ENCODE data around the gene ASPM.

The ASPM gene, protein sequence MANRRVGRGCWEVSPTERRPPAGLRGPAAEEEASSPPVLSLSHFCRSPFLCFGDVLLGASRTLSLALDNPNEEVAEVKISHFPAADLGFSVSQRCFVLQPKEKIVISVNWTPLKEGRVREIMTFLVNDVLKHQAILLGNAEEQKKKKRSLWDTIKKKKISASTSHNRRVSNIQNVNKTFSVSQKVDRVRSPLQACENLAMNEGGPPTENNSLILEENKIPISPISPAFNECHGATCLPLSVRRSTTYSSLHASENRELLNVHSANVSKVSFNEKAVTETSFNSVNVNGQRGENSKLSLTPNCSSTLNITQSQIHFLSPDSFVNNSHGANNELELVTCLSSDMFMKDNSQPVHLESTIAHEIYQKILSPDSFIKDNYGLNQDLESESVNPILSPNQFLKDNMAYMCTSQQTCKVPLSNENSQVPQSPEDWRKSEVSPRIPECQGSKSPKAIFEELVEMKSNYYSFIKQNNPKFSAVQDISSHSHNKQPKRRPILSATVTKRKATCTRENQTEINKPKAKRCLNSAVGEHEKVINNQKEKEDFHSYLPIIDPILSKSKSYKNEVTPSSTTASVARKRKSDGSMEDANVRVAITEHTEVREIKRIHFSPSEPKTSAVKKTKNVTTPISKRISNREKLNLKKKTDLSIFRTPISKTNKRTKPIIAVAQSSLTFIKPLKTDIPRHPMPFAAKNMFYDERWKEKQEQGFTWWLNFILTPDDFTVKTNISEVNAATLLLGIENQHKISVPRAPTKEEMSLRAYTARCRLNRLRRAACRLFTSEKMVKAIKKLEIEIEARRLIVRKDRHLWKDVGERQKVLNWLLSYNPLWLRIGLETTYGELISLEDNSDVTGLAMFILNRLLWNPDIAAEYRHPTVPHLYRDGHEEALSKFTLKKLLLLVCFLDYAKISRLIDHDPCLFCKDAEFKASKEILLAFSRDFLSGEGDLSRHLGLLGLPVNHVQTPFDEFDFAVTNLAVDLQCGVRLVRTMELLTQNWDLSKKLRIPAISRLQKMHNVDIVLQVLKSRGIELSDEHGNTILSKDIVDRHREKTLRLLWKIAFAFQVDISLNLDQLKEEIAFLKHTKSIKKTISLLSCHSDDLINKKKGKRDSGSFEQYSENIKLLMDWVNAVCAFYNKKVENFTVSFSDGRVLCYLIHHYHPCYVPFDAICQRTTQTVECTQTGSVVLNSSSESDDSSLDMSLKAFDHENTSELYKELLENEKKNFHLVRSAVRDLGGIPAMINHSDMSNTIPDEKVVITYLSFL (N-terminal part only)

DNA sequence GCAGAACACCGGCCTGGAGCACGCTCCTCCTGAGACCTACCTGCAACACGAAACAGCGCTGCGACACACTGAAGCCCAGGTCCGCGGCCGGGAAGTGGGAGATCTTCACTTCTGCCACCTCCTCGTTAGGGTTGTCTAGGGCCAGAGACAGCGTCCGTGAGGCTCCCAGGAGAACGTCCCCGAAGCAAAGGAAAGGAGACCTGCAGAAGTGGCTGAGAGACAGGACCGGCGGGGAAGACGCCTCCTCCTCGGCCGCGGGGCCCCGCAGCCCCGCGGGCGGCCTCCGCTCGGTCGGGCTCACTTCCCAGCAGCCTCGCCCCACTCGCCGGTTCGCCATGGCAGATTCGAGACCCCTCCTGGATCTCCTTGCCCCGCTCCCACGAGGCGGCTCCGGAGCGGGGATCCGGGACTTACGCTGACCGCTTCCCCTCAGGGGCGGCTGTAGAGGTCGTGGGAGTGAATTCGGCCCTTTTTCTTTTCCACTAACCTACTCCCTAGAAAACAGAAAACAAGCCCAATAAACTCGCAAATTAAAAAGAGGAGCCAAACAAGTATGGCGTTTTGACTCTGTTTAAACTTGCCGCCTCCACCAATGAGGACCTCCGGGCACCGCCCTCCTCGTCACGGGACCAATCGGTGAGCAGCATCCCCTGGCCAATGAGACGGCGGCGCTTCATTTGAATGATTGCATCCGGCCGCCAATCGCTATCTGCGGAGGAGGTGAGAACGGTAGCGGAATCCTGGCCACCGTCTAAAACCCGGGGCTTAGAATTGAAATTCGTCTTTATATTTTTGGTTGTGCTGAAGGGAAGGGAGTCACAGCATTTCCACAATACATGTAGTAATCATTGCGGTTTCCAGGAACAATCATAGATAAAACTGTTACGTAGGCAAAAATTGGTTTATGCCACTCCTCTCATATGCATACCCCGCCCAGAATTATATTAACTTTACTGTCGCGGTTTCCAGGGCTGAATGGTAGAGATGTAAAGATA lies at the start of gene ASPM:
TSS of gene ASPM (minus strand) at position 569 of the 995 bp plus-strand sequence. CDS start at position 337, 232 bp downstream.
- peak; percentile 88 to 94 (median 91) for DNase-seq

DNA sequence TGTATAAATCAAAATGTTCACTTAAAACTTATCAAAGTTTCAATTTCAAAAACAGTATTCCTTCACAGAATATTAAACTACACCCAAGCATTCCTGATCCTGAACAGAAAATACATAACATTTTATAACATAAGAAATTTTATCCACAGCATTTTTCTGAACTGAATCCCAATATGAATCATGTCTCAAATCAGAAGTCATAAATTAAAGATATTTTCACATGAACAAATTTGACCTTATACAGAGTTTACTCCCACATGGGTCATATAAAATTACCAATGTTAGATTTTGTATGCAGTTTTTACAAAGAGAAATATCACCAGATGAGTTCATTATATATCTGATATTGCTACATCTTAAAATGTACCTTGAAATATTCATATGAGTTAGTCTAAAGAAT lies 48.6 kb upstream of the ASPM start:
- DNase-seq: no peak

DNA sequence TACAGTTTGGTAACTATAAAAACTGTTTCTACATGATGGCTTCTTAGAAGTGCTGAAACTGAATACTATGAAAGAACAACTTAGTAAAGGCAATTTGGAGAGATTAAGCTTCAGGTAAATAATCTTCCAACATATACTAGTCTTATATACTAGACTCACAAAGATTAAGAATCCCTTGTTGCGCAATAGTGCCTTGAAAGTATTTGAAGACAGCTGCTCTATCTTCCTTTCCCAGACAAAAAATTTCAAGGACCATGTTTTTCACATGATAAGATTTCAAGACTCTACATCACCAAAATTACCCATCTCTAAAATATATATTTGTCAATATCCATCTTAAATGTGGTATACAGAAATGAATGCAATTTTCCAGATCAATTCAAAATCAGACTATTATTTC lies 37.7 kb upstream of the ASPM start:
- DNase-seq: no peak

DNA sequence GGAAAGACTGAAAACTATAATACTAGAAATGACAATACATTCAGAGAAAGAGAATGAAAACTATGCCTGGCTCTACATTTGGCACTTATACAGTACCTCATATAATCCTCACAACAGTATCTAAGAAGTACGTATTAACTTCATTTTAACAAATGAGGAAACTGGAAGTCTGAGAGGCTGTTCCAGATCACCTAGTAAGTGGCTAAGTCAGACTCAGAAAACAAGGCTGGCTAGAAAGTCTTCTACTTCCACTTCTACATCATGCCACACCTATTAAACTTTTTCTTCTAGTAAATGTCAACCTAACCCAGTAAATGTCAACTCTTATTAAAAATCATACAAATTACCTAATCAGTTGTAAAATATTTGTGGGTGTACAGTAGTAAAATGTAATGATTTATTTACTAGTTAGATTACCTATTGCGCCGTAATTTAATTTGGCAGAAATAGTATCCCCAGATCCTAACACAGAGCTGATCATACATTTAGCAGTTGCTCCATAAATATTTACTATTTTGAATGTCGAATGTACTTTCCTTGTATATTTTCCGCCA lies 36.8 kb upstream of the ASPM start:
- no peak for DNase-seq

DNA sequence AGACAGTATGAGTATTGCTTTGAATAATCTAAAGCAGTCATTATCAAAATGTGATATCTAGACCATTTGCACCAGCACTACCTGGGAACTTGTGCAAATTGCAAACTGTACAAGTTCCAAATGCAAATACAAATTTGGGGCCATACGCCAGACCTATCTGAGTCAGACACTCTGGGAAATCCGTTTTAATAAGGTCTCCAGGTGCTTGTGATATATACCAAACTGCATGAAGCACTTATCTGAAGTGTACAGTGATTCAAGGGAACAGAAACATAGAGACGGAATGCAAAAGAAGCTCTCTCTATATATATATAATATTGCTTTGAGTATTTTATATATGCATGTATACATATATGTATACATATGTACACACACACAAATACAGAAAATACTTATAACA lies 36.2 kb upstream of the ASPM start:
- no peak for DNase-seq

DNA sequence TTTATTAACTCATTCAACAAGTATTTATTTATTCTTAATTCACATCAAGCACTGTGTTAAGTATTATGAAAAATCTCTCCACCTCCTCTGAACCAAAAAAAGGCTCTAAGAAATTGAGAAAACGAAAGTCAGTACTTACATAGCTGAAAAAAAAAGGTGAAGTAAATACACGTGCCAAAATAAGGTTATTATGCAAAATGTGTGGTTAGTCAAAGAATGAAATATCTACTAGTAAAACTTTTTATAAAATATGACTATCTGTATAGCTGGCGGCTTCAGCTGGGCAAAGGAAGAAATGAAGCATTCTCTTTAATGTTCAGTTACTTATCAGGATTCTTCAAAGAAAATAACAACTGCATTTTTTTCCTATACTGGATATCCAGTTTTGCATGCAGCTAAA lies 35.5 kb upstream of the ASPM start:
- DNase-seq: no peak

DNA sequence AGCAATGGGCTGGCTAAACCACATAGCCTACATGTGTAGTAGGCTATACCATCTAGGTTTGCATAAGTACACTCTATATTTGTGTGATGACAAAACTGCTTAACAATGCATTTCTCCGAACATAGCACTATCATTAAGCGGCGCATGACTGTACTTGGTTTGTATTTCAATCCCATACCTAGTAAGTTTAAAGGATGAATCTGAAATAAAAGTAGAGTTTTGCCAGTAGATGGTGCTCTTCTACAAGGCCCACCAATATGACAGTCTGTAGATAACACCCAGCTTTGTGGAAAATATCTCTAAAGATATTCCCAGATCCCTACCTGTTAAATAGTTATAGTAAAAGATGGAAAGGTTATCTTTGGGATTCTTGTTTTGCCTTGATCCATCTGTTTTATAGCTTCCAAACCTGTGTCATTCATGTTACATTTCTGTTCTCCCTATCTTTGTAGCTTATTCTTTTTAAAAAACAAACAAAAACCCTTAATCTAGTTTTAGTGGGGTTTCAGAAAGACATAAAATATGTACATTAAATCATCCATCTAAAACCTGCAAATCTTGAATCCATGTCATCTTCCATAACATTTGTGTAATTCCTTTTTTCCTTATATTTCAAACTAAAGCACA lies 33.9 kb upstream of the ASPM start:
- peak in 2 of 6 experiments; percentile 17 to 30 for DNase-seq

DNA sequence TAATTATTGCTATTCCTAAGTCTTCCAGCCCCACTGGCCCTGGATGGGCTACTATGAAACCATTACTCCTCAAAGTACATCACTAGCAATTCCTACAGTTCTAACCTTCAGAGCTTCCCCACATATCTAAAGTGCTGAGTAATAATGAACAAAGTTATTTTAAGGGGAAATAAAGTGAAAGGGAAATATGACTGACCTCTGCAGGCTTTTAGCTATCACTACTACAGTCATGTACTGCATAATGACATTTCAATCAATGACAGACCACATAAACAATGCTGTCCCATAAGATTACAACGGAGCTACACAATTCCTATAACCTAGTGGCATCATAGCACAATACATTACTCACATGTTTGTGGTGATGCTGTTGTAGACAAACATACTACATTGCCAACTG lies 32.5 kb upstream of the ASPM start:
- DNase-seq: no peak

DNA sequence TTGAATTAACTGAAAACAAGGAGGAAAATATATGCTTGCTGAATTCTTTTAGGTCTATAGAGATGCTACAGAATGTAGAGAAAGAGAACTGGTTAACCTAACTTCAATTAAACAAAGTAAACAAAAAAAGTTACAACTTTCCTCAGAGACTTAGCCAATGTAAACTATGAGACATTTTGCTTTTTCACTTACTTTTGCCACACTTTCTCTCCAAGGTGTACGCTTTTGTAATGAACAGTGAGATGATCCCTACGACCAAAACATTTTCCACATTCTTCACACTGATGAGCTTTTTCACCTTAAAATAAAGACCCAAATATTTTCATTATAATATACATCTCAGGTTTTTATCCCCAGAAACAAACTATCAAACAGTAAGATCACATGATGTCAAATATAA lies 28.3 kb upstream of the ASPM start:
- no peak for DNase-seq

DNA sequence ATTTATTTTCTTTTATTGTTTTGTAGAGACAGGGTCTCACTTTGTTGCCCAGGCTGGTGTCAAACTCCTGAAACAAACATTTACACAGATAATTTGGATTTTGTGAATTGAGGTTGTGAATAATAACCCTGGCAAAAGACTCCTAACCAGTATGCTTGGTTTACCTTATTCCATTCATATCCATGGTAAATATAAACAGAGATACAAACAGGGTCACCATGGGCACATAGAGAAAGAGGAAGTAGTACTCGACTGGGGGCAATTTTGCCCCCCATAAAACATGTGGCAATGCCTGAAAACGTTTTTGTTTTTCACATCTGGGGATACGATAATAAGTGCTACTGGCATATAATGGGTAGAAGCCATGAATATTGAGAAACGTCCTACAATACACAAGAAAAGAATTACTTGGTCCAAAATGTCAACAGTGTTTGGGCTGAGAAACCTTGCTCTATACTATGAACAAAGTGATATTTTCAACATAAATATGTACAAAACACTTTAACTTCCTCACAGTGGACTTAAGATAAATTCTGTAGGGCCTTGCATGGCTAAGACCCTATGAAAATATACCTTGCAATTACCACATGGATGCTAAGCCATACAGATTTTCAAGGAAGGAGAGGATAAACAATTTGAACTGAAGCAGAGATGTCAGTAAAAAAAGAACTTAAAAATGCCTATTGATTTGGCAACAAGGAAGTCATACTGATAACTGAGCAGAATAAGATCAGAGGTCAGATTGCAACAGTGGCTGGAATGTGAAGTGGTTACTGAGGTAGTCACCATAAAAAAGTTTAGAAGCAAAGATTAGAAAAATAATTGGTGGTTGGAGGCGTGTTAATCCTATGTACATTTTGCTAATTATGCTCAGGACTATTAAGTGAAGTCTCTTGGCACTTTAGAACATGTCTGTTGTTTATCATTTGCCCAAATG lies 27.4 kb upstream of the ASPM start:
- DNase-seq: no peak

DNA sequence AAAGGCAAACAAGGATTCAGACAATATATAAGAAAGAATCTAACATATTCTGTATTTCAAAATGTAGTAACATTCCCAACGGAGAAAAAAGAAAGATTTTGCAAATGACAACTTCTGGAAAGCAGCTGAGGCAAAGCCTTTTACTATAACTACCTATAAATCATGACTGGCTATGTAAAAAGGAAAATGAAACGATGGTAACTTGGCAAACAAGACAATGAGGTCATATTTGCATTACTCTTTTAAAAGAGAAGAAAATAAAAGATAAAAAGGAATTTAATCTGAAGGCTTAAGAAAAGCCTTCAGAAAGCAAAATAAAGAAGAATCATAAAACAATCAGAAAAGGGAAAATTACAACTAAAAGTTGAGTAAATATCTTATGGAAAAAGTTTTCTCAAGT lies 25.1 kb upstream of the ASPM start:
- DNase-seq: no peak

DNA sequence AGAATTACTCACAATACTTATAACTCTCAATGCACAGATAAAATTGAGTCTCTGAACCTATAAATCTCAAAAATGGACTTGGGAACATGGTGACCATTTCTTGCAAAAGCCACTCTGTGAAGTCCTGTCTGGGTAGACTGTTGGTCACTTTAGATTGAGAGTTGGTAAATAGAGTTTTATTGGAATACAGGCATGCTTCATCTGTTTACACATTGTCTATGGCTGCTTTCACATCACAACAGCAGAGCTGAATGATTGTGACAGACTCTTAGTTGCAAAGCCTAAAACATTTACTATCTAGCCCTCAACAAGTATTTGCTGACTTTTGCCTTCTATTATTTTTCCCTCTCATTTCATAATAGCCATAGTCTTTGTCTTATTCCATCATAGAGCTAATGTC lies 24.1 kb upstream of the ASPM start:
- DNase-seq: no peak

DNA sequence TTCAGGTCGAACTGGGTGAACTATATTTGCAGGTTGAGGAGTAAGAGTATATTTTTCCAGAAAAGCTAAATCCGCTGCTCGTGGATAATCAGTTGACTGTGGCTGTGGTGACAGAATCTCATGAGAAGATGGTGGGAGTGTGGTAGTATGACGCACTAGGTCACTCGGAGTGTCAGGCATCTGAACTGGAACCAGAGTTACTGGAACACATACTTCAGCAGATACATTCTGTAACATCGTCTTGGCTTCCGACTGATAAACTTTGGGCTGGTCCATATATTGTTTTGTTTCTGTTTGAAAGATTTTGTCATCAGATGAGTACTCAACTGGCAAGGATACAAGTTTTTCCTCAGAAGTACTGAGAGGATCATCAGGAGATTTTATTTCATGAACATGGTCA lies 13.0 kb upstream of the ASPM start:
- no peak for DNase-seq

DNA sequence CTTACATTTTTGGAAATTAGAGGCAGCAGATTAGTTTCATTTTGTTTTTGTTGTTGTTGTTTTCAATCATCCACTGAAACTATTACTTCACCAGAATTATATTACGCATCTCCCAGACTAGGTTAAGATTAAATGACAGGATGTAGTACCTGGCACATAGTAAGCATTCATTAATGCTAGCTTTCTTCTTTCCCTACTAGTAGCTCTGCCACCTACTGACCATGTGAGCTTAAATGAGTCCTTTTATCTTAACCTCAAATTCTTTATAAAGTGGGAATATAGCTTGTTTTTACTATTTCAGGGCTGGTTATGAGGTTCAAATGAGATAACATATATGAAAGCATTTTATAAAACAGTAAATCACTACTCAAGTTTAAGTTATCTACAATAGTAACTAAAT lies 10.2 kb upstream of the ASPM start:
- DNase-seq: no peak

DNA sequence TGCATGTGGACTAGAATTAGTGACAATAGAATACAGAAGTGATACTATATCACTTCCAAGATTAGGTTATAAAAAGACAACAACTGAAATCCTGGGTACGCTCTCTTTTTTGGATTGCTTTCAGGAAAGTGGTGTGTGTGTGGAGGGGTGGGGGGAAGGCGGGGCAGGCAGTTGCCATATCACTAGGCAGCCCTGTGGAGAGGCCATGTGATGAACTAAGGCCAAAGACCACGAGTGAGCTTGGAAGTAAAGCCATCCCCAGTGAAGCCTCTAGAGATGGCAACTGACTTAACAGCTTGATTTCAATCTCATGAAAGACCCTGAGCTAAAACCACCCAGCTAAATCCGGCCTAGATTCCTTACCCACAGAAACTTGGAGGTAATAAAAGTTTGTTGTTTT lies 6.2 kb upstream of the ASPM start:
- DNase-seq: no peak

DNA sequence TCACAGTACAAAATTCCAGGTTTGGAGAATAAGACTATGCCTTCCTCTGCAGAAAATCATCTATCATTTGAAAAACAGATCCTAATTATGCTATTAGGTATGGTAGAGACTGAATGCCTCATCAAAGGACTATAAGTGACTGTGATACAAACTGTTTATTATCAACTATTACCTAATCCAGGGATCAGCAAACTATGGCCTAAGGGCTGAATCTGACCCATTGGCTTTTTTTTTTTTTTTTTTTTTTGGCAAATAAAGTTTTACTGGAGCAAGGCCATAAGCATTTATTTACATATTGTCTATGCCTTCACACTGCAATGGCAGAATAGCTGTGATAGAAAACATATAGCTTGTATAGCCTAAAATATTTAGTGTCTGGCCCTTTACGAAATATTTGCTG lies 4.7 kb upstream of the ASPM start:
- no peak for DNase-seq

DNA sequence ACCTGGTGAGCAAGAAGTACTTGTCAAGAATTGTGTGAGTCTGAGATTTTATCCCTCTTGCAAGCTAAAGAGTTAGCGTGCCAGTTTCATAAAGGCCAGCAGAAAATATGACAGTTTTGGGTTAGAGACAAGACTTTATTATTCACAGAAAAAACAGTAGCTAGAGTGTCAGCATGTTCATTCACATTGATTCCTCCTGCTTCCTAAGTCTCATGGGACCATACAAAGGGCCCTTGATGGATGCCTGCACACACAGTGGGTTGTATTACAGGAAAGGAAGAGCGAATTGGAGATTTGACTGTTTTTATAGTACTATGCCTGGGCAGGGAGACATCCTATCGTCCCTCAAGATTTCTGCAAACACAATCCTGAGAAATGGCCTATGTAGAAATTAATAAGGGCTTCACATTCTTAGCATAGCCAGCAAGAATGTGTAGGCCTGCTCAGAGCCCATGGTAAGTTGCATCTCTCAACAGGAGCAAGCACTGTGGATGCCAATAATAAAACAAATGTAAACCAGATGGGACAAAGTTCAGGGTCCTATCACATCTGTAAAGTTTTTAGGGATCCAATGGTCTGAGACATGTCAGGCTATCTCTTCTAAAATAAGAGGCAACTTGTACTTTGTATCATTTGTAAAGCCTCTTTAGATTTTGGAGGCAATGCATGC lies 4.0 kb upstream of the ASPM start:
- DNase-seq: no peak

DNA sequence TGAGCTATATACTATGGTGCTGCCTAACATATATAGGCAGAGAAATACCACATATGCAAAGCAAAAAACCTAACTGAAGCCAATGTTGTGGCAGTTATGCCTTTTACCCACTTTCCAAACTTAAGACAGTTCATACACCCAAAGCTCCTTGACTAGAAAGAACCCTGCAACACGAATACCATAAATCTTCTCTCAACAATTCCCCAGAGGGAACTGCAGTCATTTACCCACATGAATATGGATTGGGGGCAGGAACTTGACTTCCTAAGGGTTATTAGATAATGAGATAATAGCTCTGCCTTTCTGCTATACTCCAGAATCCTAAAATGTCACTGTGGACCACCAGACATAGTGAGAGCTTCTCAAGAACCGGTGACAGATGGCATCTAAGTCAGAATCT lies 2.9 kb upstream of the ASPM start:
- no peak for DNase-seq

DNA sequence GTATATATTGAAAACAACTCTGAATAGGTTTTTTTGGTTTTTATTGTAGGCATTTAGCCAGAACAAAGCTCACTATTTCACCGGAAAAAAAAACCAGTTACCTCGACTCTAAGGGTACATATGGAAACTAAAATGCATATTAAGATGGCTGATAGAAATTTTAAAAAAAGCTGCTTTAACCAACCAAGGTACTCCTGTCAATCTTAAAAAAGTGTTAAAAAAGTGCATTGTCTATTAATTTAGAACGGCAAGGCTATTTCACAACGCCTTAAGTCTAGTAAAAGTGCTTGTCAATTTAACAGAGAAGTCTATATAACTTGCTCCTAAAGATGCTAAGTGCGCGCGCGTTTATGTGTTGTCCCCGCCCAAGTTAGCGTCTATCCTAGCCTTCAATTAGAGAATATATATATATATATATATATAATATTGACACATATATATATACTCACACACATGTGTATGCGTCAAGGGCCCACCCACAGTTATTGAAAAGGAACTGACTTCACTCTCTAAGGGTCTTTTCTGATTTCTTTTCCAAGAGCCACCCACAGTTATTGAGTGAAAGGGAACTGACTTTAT lies 934 bp downstream of the ASPM start:
- no peak for DNase-seq
